GM12801 (cell line): ENCODE data around the gene SCYGR4.
"Not testable (repeated sequence)": the region's sequence is repeated elsewhere in the genome, so short reads cannot be mapped to it uniquely, and the experiment has no call there.

Experiments used
- CTCF ChIP-seq: IDR thresholded peaks from one replicate; pipeline ENCODE4 v1.5.1; 2011; ENCODE audit warnings: control low read depth; ENCODE audit not compliant: insufficient read length; ENCODE audit errors: extremely low read depth

SCYGR4 gene

GRCh38 chr2:227579791-227580190 is 37.5 kb upstream of the SCYGR4 start:
- TF ChIP-seq CTCF = no peak

GRCh38 chr2:227582369-227582768 is 34.9 kb upstream of the SCYGR4 start:
- no peak for TF ChIP-seq CTCF

- no peak for TF ChIP-seq CTCF
Observed at GRCh38 chr2:227592694-227593387, 24.5 kb upstream of the SCYGR4 start.

- no peak for TF ChIP-seq CTCF
Observed at GRCh38 chr2:227595797-227596196, 21.5 kb upstream of the SCYGR4 start.

- no peak for TF ChIP-seq CTCF
Observed at GRCh38 chr2:227597036-227597435, 20.3 kb upstream of the SCYGR4 start.

- TF ChIP-seq CTCF = no peak
Observed at GRCh38 chr2:227597998-227598397, 19.3 kb upstream of the SCYGR4 start.

GRCh38 chr2:227598835-227599503 is 18.3 kb upstream of the SCYGR4 start, which contains the start of gene SCYGR2:
SCYGR2 (plus strand) TSS chr2:227598893; CDS start chr2:227598893, 0 bp downstream.
- not testable (repeated sequence) for TF ChIP-seq CTCF
